Mammary epithelial cell (primary cell): Measurements from ENCODE around the gene OSBPL9.

Experiments
- CTCF ChIP-seq, 2 donors: IDR thresholded peaks in 1 of 2; conservative IDR thresholded peaks in 1 of 2; 2 replicates each; pipeline ENCODE4 v1.5.1; 2011 to 2012; ENCODE audit warnings: inconsistent platforms in 2 of 2, low read length in 2 of 2, mild to moderate bottlenecking in 2 of 2, control low read depth in 1 of 2, low read depth in 1 of 2; ENCODE audit not compliant: insufficient read depth in 1 of 2; ENCODE audit errors: extremely low read depth in 1 of 2
- EZH2 ChIP-seq: IDR thresholded peaks from 2 replicates; pipeline ENCODE4 v1.6.1; 2012; ENCODE audit warnings: low read length, inconsistent platforms, borderline replicate concordance

- TF ChIP-seq CTCF (conservative IDR thresholded peaks at IDR 0.05 in 1 of 2, IDR thresholded peaks at IDR 0.05 in 1 of 2; ENCODE audit: extremely low read depth in 1 of 2, insufficient read depth in 1 of 2, low read depth in 1 of 2, low read length in 2 of 2) (no peak), EZH2 (no peak)
Observed at GRCh38 chr1:51635615-51636014, 18.7 kb downstream of the OSBPL9 start.
